Ovary (tissue), 9 donors: Measurements from ENCODE around the gene FGGY. TPM values are rescaled to one million over a fixed set of nuclear protein-coding genes. Genes with fewer than 3 reads are reported as not detected.
A peak's percentile ranks its signal among the peaks of the same experiment; 100 is the strongest.
"Not testable (repeated sequence)": the region's sequence is repeated elsewhere in the genome, so short reads cannot be mapped to it uniquely, and the experiment has no call there.

Source experiments
- DNase-seq, 5 donors: peaks; one replicate each; pipeline ENCODE4 v3.0.0-alpha.2; 2019 to 2020
- H3K27ac ChIP-seq, 2 donors: fragments of 200-600 bp; one replicate each; pipeline versions ENCODE4 v1.5.1 to v1.8.0; 2019 to 2022
- H3K27me3 ChIP-seq: fragments of 200-600 bp; one replicate; pipeline ENCODE4 v1.8.0; 2022
- H3K36me3 ChIP-seq: fragments of 200-600 bp; sonication (generic); one replicate; pipeline ENCODE4 v1.5.1; 2019
- H3K4me1 ChIP-seq: one replicate; pipeline ENCODE4 v1.8.1; 2013; ENCODE audit warnings: mild to moderate bottlenecking, moderate library complexity; ENCODE audit not compliant: insufficient read depth
- H3K4me3 ChIP-seq: fragments of 200-600 bp; sonication (generic); one replicate; pipeline ENCODE4 v1.5.1; 2017
- H3K9me3 ChIP-seq, 2 donors: fragments of 200-600 bp in 1 of 2; sonication (generic) in 1 of 2; one replicate each; pipeline versions ENCODE4 v1.5.1 to v1.8.1; 2013 to 2019; ENCODE audit warnings: mild to moderate bottlenecking in 1 of 2, moderate library complexity in 1 of 2
- CTCF ChIP-seq, 3 donors: fragments of 450-650 bp in 2 of 3; fragments of 200-600 bp in 1 of 3; IDR thresholded peaks; one replicate each; pipeline versions ENCODE4 v1.5.1 to v1.8.0; 2016 to 2022; ENCODE audit warnings: antibody characterized with exemption in 3 of 3, mild to moderate bottlenecking in 1 of 3
- EP300 ChIP-seq: sonication (generic); formaldehyde crosslinking; IDR thresholded peaks from one replicate; pipeline ENCODE4 v1.6.1; 2017; ENCODE audit warnings: antibody characterized with exemption
- POLR2A ChIP-seq: fragments of 450-650 bp; IDR thresholded peaks from one replicate; pipeline ENCODE4 v1.6.1; 2017; ENCODE audit warnings: antibody characterized with exemption, mild to moderate bottlenecking, moderate library complexity
- WGBS, 3 donors: extraction: QIAGEN DNeasy Blood & Tissue Kit in 1 of 3; methylation state at CpG; one replicate each; pipeline versions ENCODE4 v1.1.5 to v1.1.7; 2013 to 2017; 5-methylcytosine and 5-hydroxymethylcytosine counted together
- intact Hi-C, 4 donors: fragments of 100-400 bp; cut with DNase I; formaldehyde crosslinking; loops; one replicate each; pipeline versions ENCODE4 v1.11.0 to v1.15.1; 2022 to 2023
- polyA plus RNA-seq, 2 donors: library from polyadenylated mRNA; stranded (reverse); fragments of 200-250 nt in 1 of 2; fragments of 350-450 nt in 1 of 2; fragmentation: Illumina TruSeq in 1 of 2; extraction: RNeasy Lipid Tissue Mini Kit (QIAGEN cat#74804) in 1 of 2; gene quantifications; one replicate each; pipeline ENCODE4 v1.2.3, GENCODE V29; 2013 to 2014
- total RNA-seq, 7 donors: library from RNA; depleted of rRNA in 2 of 7; stranded (reverse); fragments of >200 nt in 2 of 7; fragmentation: NEBNext Ultra II Directional in 3 of 7; extraction: Animal tissue kit (Norgen Biotek cat#: 25700) in 3 of 7; gene quantifications; one replicate each; pipeline versions ENCODE4 v1.1.0 to v1.2.4, GENCODE V29; 2016 to 2023
- donor health status: DM: no; HTN: no; CAD: no; lungs with moderate emphysema.
- donor health status: DM: no; HTN: no; CAD: no.
- donor health status: Bipolar disorder and iron deficiency.
- donor health status: DM: yes; HTN: yes; CAD: no.
- donor health status: DM: no; HTN: no; CAD: no.
- donor health status: DM: yes; HTN: yes; CAD: no.

FGGY gene
- total and polyA plus RNA-seq, 9 donors = 7.9 to 62.0 (median 44.7) TPM

GRCh38 chr1:59494145-59494833 lies 197.4 kb downstream of the FGGY start:
- H3K9me3 ChIP-seq = no peaks in the 10 kb centered on the region
- no peaks in the 10 kb centered on the region for H3K36me3 ChIP-seq
- TF ChIP-seq POLR2A (no peak), CTCF (IDR thresholded peaks at IDR 0.05) (no peak), EP300 (no peak)
- no peak overlapping the region for H3K4me3 ChIP-seq
- H3K27me3 ChIP-seq = no peaks in the 10 kb centered on the region
- intact Hi-C loops = no loop called here
- H3K27ac ChIP-seq = no peak overlapping the region
- H3K4me1 ChIP-seq = peaks cover 8% of the 10 kb centered on the region
- DNase-seq = no peak

GRCh38 chr1:59496156-59496555 lies 199.3 kb downstream of the FGGY start:
- H3K4me1 ChIP-seq, H3K27ac ChIP-seq, intact Hi-C loops, DNase-seq, H3K27me3 ChIP-seq, H3K36me3 ChIP-seq, H3K4me3 ChIP-seq, H3K9me3 ChIP-seq: not testable (repeated sequence)
- WGBS, 3 donors = 96 to 97% (median 97%) methylated on average over 2 of the region's 2 CpGs

- DNase-seq = no peak
- Histone ChIP-seq H3K27ac (no peak overlapping the region), H3K4me3 (no peak overlapping the region), H3K36me3 (no peaks in the 10 kb centered on the region), H3K4me1 (peaks cover 8% of the 10 kb centered on the region), H3K9me3 (no peaks in the 10 kb centered on the region), H3K27me3 (no peaks in the 10 kb centered on the region)
- TF ChIP-seq POLR2A (no peak), EP300 (no peak), CTCF (IDR thresholded peaks at IDR 0.05) (no peak)
- intact Hi-C loops = no loop called here
- 92 to 95% (median 95%) methylated on average over 7 of the region's 7 CpGs for WGBS, 3 donors
Observed at GRCh38 chr1:59497616-59498015, 200.7 kb downstream of the FGGY start.

- Histone ChIP-seq H3K27ac (no peak overlapping the region), H3K4me1 (peaks cover 8% of the 10 kb centered on the region), H3K36me3 (no peaks in the 10 kb centered on the region), H3K27me3 (no peaks in the 10 kb centered on the region), H3K9me3 (no peaks in the 10 kb centered on the region), H3K4me3 (no peak overlapping the region)
- intact Hi-C loops = no loop called here
- TF ChIP-seq POLR2A = no peak
- no peak for TF ChIP-seq EP300
- no peak for TF ChIP-seq CTCF (IDR thresholded peaks at IDR 0.05)
- peak in 1 of 5 donors; percentile 30 for DNase-seq
- 31 to 34% (median 32%) methylated on average over 4 of the region's 4 CpGs for WGBS, 3 donors
Observed at GRCh38 chr1:59498640-59499039, 201.7 kb downstream of the FGGY start.

- Histone ChIP-seq H3K27me3 (no peaks in the 10 kb centered on the region), H3K4me3 (no peak overlapping the region), H3K27ac (peak overlapping the region in 1 of 2 donors; percentile 26), H3K4me1 (peaks cover 8% of the 10 kb centered on the region), H3K36me3 (no peaks in the 10 kb centered on the region), H3K9me3 (no peaks in the 10 kb centered on the region)
- intact Hi-C loops = no loop called here
- DNase-seq = no peak
- TF ChIP-seq POLR2A = no peak
- no peak for TF ChIP-seq EP300
- no peak for TF ChIP-seq CTCF (IDR thresholded peaks at IDR 0.05)
- 26 to 40% (median 34%) methylated on average over 5 of the region's 5 CpGs for WGBS, 3 donors
Observed at GRCh38 chr1:59499273-59499942, 202.5 kb downstream of the FGGY start.
